A549 treated with CpdA at 1 μM for 4 hours (cell line): ENCODE results near the gene TTC32. TPM values are rescaled to one million over a fixed set of nuclear protein-coding genes. Genes with fewer than 3 reads are reported as not detected.

Source experiments
- total RNA-seq: library from RNA; stranded (reverse); fragments of 200-300 nt; extraction: Qiagen RNA extraction; gene quantifications from 5 replicates; pipeline ENCODE4 v1.2.3, GENCODE V29; 2022; ENCODE audit warnings: low read depth

TTC32 gene
- 11.6 to 16.4 TPM (median 12.3 TPM) in 5 replicates for total RNA-seq

GRCh38 chr2:19901442-19902215 is at the start of gene TTC32:
TSS of gene TTC32 (minus strand) at chr2:19901983. CDS start at chr2:19901854, 129 bp downstream.

Other genes with a start within 250 kb of the TTC32 start
- gene WDR35, start 88.1 kb upstream of the TTC32 start, total RNA-seq: 12.9 to 21.6 TPM (median 14.9 TPM) in 5 replicates
- gene MATN3, start 110.7 kb upstream of the TTC32 start, total RNA-seq: 9.3 to 14.2 TPM (median 12.8 TPM) in 5 replicates
- gene LAPTM4A, start 149.6 kb upstream of the TTC32 start, total RNA-seq: 226 to 267 TPM (median 247 TPM) in 5 replicates